Glutamatergic neuron (in vitro differentiated cells): ENCODE measurements around the gene DEXI. TPM values are rescaled to one million over a fixed set of nuclear protein-coding genes. Genes with fewer than 3 reads are reported as not detected.
A peak's percentile ranks its signal among the peaks of the same experiment; 100 is the strongest.

Experiments
- DNase-seq: peaks from one replicate; pipeline ENCODE4 v3.0.0; 2022
- H3K27ac Mint-ChIP-seq: one replicate; pipeline ENCODE4 v1.8.0; 2020; ENCODE audit warnings: mild to moderate bottlenecking, mixed read lengths, inconsistent platforms; ENCODE audit not compliant: unreplicated experiment
- H3K27me3 Mint-ChIP-seq: one replicate; pipeline ENCODE4 v1.8.0; 2020; ENCODE audit warnings: mild to moderate bottlenecking, moderate library complexity, mixed read lengths, inconsistent platforms; ENCODE audit not compliant: unreplicated experiment
- H3K36me3 Mint-ChIP-seq: one replicate; pipeline ENCODE4 v1.8.0; 2020; ENCODE audit warnings: mild to moderate bottlenecking, mixed read lengths, inconsistent platforms; ENCODE audit not compliant: unreplicated experiment
- H3K4me1 Mint-ChIP-seq: one replicate; pipeline ENCODE4 v1.8.0; 2020; ENCODE audit warnings: mild to moderate bottlenecking, low read depth, mixed read lengths, inconsistent platforms; ENCODE audit not compliant: unreplicated experiment
- H3K4me3 Mint-ChIP-seq: one replicate; pipeline ENCODE4 v1.8.0; 2020; ENCODE audit warnings: mild to moderate bottlenecking, mixed read lengths, inconsistent platforms; ENCODE audit not compliant: unreplicated experiment
- H3K9me3 Mint-ChIP-seq: one replicate; pipeline ENCODE4 v1.8.0; 2020; ENCODE audit warnings: mild to moderate bottlenecking, moderate library complexity, mixed read lengths, inconsistent platforms; ENCODE audit not compliant: unreplicated experiment
- CTCF ChIP-seq: fragments of 200-600 bp; sonication (generic); IDR thresholded peaks from one replicate; pipeline ENCODE4 v1.5.0; 2021; ENCODE audit not compliant: partially characterized antibody, unreplicated experiment
- total RNA-seq: library from RNA; stranded (reverse); fragmentation: NEBNext Ultra II Directional; extraction: Animal tissue kit (Norgen Biotek cat#: 25700); gene quantifications from one replicate; pipeline ENCODE4 v1.2.1, GENCODE V29; 2021; ENCODE audit not compliant: unreplicated experiment

DEXI gene
- total RNA-seq, 1 donor from 2014 or later, result 37.3 TPM

- peak overlapping the region; percentile 35 for H3K27ac Mint-ChIP-seq
- TF ChIP-seq CTCF, result no peak
- H3K27me3 Mint-ChIP-seq, result peaks cover 3% of the 10 kb centered on the region
- DNase-seq, result no peak
- peaks cover 3% of the 10 kb centered on the region for H3K9me3 Mint-ChIP-seq
- no peak overlapping the region for H3K4me3 Mint-ChIP-seq
- H3K4me1 Mint-ChIP-seq, result peaks cover 38% of the 10 kb centered on the region
- no peaks in the 10 kb centered on the region for H3K36me3 Mint-ChIP-seq
Observed at GRCh38 chr16:10947211-10947787, 5.0 kb upstream of the DEXI start.

- peaks cover 36% of the 10 kb centered on the region for H3K4me1 Mint-ChIP-seq
- TF ChIP-seq CTCF, result no peak
- H3K27me3 Mint-ChIP-seq, result peaks cover 7% of the 10 kb centered on the region
- DNase-seq, result no peak
- peak overlapping the region; percentile 91 for H3K4me3 Mint-ChIP-seq
- H3K36me3 Mint-ChIP-seq, result no peaks in the 10 kb centered on the region
- H3K9me3 Mint-ChIP-seq, result peaks cover 5% of the 10 kb centered on the region
- no peak overlapping the region for H3K27ac Mint-ChIP-seq
Observed at GRCh38 chr16:10946308-10946707, 4.0 kb upstream of the DEXI start.

GRCh38 chr16:10945065-10945787 lies 3.0 kb upstream of the DEXI start:
- Mint-ChIP-seq H3K4me3 (peak overlapping the region; percentile 91), H3K36me3 (no peaks in the 10 kb centered on the region), H3K9me3 (peaks cover 13% of the 10 kb centered on the region), H3K27me3 (peaks cover 7% of the 10 kb centered on the region), H3K27ac (no peak overlapping the region), H3K4me1 (peaks cover 33% of the 10 kb centered on the region)
- no peak for DNase-seq
- TF ChIP-seq CTCF, result no peak

GRCh38 chr16:10944249-10945064 lies 2.2 kb upstream of the DEXI start, which contains the start of gene CLEC16A:
TSS of gene CLEC16A (plus strand) at chr16:10944564. CDS start at chr16:10944718, 154 bp downstream.
- DNase-seq, result peak; percentile 97
- peaks cover 7% of the 10 kb centered on the region for H3K27me3 Mint-ChIP-seq
- peaks cover 17% of the 10 kb centered on the region for H3K9me3 Mint-ChIP-seq
- H3K4me3 Mint-ChIP-seq, result peak within 1 kb of the TSS; percentile 91
- peak within 1 kb of the TSS; percentile 33 for H3K27ac Mint-ChIP-seq
- TF ChIP-seq CTCF, result peak; percentile 43
- peaks cover 3% of the 10 kb centered on the region for H3K36me3 Mint-ChIP-seq
- H3K4me1 Mint-ChIP-seq, result peaks cover 35% of the 10 kb centered on the region
